ENCODE data around the gene NAGLU. TPM values are rescaled to one million over a fixed set of nuclear protein-coding genes. Genes with fewer than 3 reads are reported as not detected.
A peak's percentile ranks its signal among the peaks of the same experiment; 100 is the strongest.

Gene NAGLU
- polyA plus RNA-seq, 3 donors: 10.4 to 32.9 (median 24.9) TPM

DNA sequence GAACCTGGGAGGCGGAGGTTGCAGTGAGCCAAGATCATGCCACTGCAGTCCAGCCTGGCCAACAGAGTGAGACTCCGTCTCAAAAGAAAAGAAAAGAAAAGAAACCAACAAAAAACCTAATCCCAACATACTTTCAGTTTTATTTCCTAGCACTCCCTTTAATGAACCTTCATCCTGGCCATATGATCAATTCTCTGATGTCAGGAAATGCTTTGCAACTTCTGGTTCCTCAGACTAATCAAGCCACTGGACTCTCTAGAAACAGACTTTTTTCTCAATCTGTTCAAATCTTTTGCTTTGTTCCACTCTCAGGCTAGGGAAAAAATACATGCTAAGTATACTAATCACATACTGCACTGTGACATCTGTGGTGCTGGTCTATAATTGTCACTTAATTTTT lies 54.8 kb downstream of the NAGLU start:
- H3K27me3 ChIP-seq (ENCODE audit: control insufficient read depth in 2 of 2, insufficient read depth in 2 of 2, low read length in 2 of 2): no peaks in the 10 kb centered on the region
- Mint-ChIP-seq H3K27me3 (ENCODE audit: low read depth in 3 of 3) (peaks cover 0 to 3% (median 0%) of the 10 kb centered on the region in 3 donors), H3K27ac (peak overlapping the region in 1 of 7 donors; percentile 45), H3K36me3 (peaks cover 63 to 83% of the 10 kb centered on the region in 2 donors), H3K4me1 (peaks cover 11% of the 10 kb centered on the region), H3K4me3 (no peak overlapping the region), H3K9me3 (peaks cover 0 to 2% (median 0%) of the 10 kb centered on the region in 7 donors)
- no peak overlapping the region for H3K27ac ChIP-seq (ENCODE audit: low read depth in 1 of 2, low read length in 2 of 2)
- H3K4me3 ChIP-seq (replicated peaks in 1 of 3; ENCODE audit: low read depth in 2 of 3, low read length in 3 of 3): no peak overlapping the region
- no peak overlapping the region for H3K4me2 ChIP-seq (replicated peaks; ENCODE audit: extremely low read depth, low read length, poor library complexity, severe bottlenecking)
- 100% methylated on average over 2 of the region's 2 CpGs for WGBS (ENCODE audit: insufficient coverage)
- intact Hi-C loops (cut with micrococcal nuclease): no loop called here
- no peak overlapping the region for H3K9ac ChIP-seq (ENCODE audit: insufficient read depth, low read length, poor library complexity, severe bottlenecking)
- TF ChIP-seq CTCF (IDR thresholded peaks at IDR 0.05): no peak
- H3K9me3 ChIP-seq (replicated peaks in 1 of 2; ENCODE audit: control insufficient read depth in 1 of 2, insufficient read depth in 1 of 2, low read length in 2 of 2): no peaks in the 10 kb centered on the region
- DNase-seq: no peak
- H4K20me1 ChIP-seq (ENCODE audit: insufficient read depth, low read length): peaks cover 41% of the 10 kb centered on the region
- peaks cover 2 to 3% of the 10 kb centered on the region in 2 donors for H3K4me1 ChIP-seq (ENCODE audit: control insufficient read depth in 1 of 2, insufficient read depth in 2 of 2, low read length in 2 of 2)
- no peak overlapping the region for H2AFZ ChIP-seq (ENCODE audit: insufficient read depth, low read depth, low read length, poor library complexity, severe bottlenecking)
- H3K36me3 ChIP-seq (replicated peaks in 1 of 2; ENCODE audit: control insufficient read depth in 1 of 2, insufficient read depth in 2 of 2, low read length in 2 of 2): peaks cover 64 to 87% of the 10 kb centered on the region in 2 donors
- H3K79me2 ChIP-seq (ENCODE audit: insufficient read depth, low read length): no peaks in the 10 kb centered on the region

- Mint-ChIP-seq H3K36me3 (peaks cover 60 to 80% of the 10 kb centered on the region in 2 donors), H3K4me1 (peaks cover 6% of the 10 kb centered on the region), H3K4me3 (no peak overlapping the region), H3K27ac (peak overlapping the region in 1 of 7 donors; percentile 45), H3K9me3 (peaks cover 0 to 2% (median 0%) of the 10 kb centered on the region in 7 donors), H3K27me3 (ENCODE audit: low read depth in 3 of 3) (peaks cover 0 to 3% (median 0%) of the 10 kb centered on the region in 3 donors)
- DNase-seq: no peak
- Histone ChIP-seq H3K4me3 (replicated peaks in 1 of 3; ENCODE audit: low read depth in 2 of 3, low read length in 3 of 3) (no peak overlapping the region), H3K4me1 (ENCODE audit: control insufficient read depth in 1 of 2, insufficient read depth in 2 of 2, low read length in 2 of 2) (no peaks in the 10 kb centered on the region), H3K4me2 (replicated peaks; ENCODE audit: extremely low read depth, low read length, poor library complexity, severe bottlenecking) (no peak overlapping the region), H3K9me3 (replicated peaks in 1 of 2; ENCODE audit: control insufficient read depth in 1 of 2, insufficient read depth in 1 of 2, low read length in 2 of 2) (no peaks in the 10 kb centered on the region), H2AFZ (ENCODE audit: insufficient read depth, low read depth, low read length, poor library complexity, severe bottlenecking) (no peak overlapping the region), H4K20me1 (ENCODE audit: insufficient read depth, low read length) (peaks cover 44% of the 10 kb centered on the region), H3K79me2 (ENCODE audit: insufficient read depth, low read length) (peaks cover under 1% of the 10 kb centered on the region), H3K27ac (ENCODE audit: low read depth in 1 of 2, low read length in 2 of 2) (no peak overlapping the region), H3K9ac (ENCODE audit: insufficient read depth, low read length, poor library complexity, severe bottlenecking) (no peak overlapping the region), H3K36me3 (replicated peaks in 1 of 2; ENCODE audit: control insufficient read depth in 1 of 2, insufficient read depth in 2 of 2, low read length in 2 of 2) (peaks cover 62 to 83% of the 10 kb centered on the region in 2 donors), H3K27me3 (ENCODE audit: control insufficient read depth in 2 of 2, insufficient read depth in 2 of 2, low read length in 2 of 2) (no peaks in the 10 kb centered on the region)
- no peak for TF ChIP-seq CTCF (IDR thresholded peaks at IDR 0.05)
- WGBS (ENCODE audit: insufficient coverage): 96% methylated on average over 8 of the region's 9 CpGs
- intact Hi-C loops (cut with micrococcal nuclease): no loop called here
These were observed 55.4 kb downstream of the NAGLU start for GRCh38 chr17:42591411-42591810.

Small RNA genes within 50 kb of the gene (small RNA-seq; reads per million reads assigned to genes)
- gene MIR548AT (ENCODE audit: insufficient read length, low read depth): not detected

Other genes with a start within 250 kb of the NAGLU start
- gene STAT5A, start 247.7 kb upstream of the NAGLU start, polyA plus RNA-seq: 10 to 100 TPM; 30.5 to 91.1 (median 49.8) TPM
- gene STAT3, start 147.8 kb upstream of the NAGLU start, polyA plus RNA-seq: 100 to 1,000 TPM in 2 of 3 donors, 10 to 100 TPM in 1; 73.0 to 155 (median 110) TPM
- under 1 TPM in 1 of 3 donors, not detected in 2; 0.01 TPM for gene CAVIN1, start 113.0 kb upstream of the NAGLU start, polyA plus RNA-seq
- 100 to 1,000 TPM in 1 of 3 donors, 10 to 100 TPM in 2; 36.1 to 126 (median 55.1) TPM for gene ATP6V0A1, start 77.4 kb upstream of the NAGLU start, polyA plus RNA-seq
- gene HSD17B1, start 16.7 kb downstream of the NAGLU start, polyA plus RNA-seq: under 1 TPM; 0.19 to 0.72 (median 0.27) TPM
- gene COASY, start 25.9 kb downstream of the NAGLU start, polyA plus RNA-seq: 10 to 100 TPM; 52.6 to 63.8 (median 57.9) TPM
- 100 to 1,000 TPM in 1 of 3 donors, 10 to 100 TPM in 2; 61.4 to 106 (median 63.5) TPM for gene MLX, start 30.9 kb downstream of the NAGLU start, polyA plus RNA-seq
- 1 to 10 TPM in 1 of 3 donors, not detected in 2; 1.2 TPM for gene PSMC3IP, start 41.5 kb downstream of the NAGLU start, polyA plus RNA-seq
- 10 to 100 TPM; 34.0 to 69.9 (median 69.9) TPM for gene RETREG3, start 73.1 kb downstream of the NAGLU start, polyA plus RNA-seq
- gene TUBG1, start 73.4 kb downstream of the NAGLU start, polyA plus RNA-seq: 10 to 100 TPM in 2 of 3 donors, 1 to 10 TPM in 1; 7.5 to 17.4 (median 10.2) TPM
- gene TUBG2, start 123.0 kb downstream of the NAGLU start, polyA plus RNA-seq: 1 to 10 TPM in 1 of 3 donors, under 1 TPM in 2; 0.31 to 7.3 (median 0.47) TPM
- under 1 TPM; 0.38 to 0.43 (median 0.41) TPM for gene PLEKHH3, start 140.8 kb downstream of the NAGLU start, polyA plus RNA-seq
- gene CCR10, start 145.6 kb downstream of the NAGLU start, polyA plus RNA-seq: under 1 TPM in 2 of 3 donors, not detected in 1; 0.13 to 0.37 TPM
- under 1 TPM in 2 of 3 donors, not detected in 1; 0.23 to 0.24 TPM for gene CNTNAP1, start 146.3 kb downstream of the NAGLU start, polyA plus RNA-seq
- gene EZH1, start 208.8 kb downstream of the NAGLU start, polyA plus RNA-seq: 100 to 1,000 TPM in 1 of 3 donors, 10 to 100 TPM in 2; 12.3 to 169 (median 17.8) TPM
- not detected for gene RAMP2, start 225.0 kb downstream of the NAGLU start, polyA plus RNA-seq
- gene VPS25, start 237.2 kb downstream of the NAGLU start, polyA plus RNA-seq: 100 to 1,000 TPM in 2 of 3 donors, 10 to 100 TPM in 1; 71.3 to 125 (median 104) TPM
- not detected for gene WNK4, start 244.4 kb downstream of the NAGLU start, polyA plus RNA-seq